ENCODE data around the gene TEX261. TPM values are rescaled to one million over a fixed set of nuclear protein-coding genes. Genes with fewer than 3 reads are reported as not detected.

TEX261 gene
- total RNA-seq, 4 donors from 2014 or later: 34.0 to 54.2 (median 38.7) TPM

DNA sequence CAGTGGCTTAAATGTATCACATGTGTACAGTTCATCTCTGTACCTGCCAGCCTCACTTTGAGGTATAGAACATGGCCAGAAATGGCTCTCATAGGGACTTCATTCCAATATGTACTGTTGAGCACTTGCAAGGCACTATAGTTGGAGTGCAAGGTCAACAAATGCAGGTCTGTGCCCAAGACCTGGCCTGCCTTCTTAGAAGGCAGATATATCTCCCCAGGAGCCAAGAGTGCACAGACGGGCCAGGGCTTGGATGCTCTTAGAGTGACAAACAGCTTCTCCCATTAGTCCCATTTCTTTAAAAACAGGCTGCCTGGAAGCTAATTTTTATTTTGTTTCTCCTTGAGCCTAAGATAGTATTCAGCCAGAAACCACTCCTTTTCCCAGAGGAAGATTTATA is 7.3 kb downstream of the TEX261 start:
- ATAC-seq (no peak), DNase-seq (no peak)
- in situ Hi-C loops (cut with MboI; ENCODE audit: low sequenced_read_pairs in 4 of 4): no loop called here
- TF ChIP-seq POLR2A (IDR thresholded peaks at IDR 0.05) (no peak), CTCF (IDR thresholded peaks at IDR 0.05 in 4 of 5, conservative IDR thresholded peaks at IDR 0.05 in 1 of 5) (no peak)
- intact Hi-C loops (cut with DNase I; ENCODE audit: low total_unique reads): no loop called here
- Histone ChIP-seq H3K27ac (no peak overlapping the region), H3K4me3 (no peak overlapping the region), H3K27me3 (no peaks in the 10 kb centered on the region), H3K4me1 (no peaks in the 10 kb centered on the region), H3K9me3 (no peaks in the 10 kb centered on the region), H3K36me3 (peaks cover 0 to 61% of the 10 kb centered on the region in 2 donors)

DNA sequence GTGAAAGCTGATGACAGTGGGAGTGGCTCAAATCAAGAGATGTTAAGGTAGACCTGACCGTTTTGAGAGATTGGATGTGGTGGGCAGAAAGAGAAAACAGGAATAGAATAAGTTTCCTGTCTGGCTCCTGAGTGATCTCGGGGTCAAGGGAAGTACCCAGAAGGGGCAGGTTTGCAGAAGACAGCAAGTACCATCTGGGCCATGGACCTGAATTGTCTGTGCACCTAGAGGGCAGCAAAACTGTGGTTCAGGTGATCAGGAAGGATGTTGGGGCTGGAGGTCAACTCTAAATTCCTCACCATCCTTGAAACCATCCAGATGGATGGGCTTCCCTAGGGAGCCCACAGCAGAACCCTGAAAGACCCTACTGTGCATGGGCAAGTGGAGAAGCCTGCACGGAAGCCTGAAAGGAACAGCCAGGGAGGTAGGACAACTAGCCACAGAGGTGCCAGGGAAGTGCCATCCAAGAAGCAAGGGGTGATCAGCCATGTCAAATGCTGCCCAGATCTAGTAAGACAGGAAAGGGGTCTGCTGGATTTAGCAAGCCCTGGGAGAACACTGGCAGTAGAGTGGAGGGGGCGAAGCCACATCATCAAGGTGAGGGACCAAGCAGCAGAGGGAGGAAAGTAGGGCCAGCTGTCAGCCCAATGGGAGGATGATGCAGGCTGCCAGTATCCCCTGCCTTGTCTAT is 8.0 kb downstream of the TEX261 start:
- H3K27me3 ChIP-seq: no peaks in the 10 kb centered on the region
- in situ Hi-C loops (cut with MboI; ENCODE audit: low sequenced_read_pairs in 4 of 4) (no loop called here), intact Hi-C loops (cut with DNase I; ENCODE audit: low total_unique reads) (no loop called here)
- H3K4me3 ChIP-seq: no peak overlapping the region
- peaks cover 0 to 55% of the 10 kb centered on the region in 2 donors for H3K36me3 ChIP-seq
- ATAC-seq (no peak), DNase-seq (no peak)
- H3K4me1 ChIP-seq: no peaks in the 10 kb centered on the region
- H3K27ac ChIP-seq: no peak overlapping the region
- no peak for TF ChIP-seq POLR2A (IDR thresholded peaks at IDR 0.05)
- TF ChIP-seq CTCF (IDR thresholded peaks at IDR 0.05 in 4 of 5, conservative IDR thresholded peaks at IDR 0.05 in 1 of 5): no peak
- H3K9me3 ChIP-seq: no peaks in the 10 kb centered on the region

DNA sequence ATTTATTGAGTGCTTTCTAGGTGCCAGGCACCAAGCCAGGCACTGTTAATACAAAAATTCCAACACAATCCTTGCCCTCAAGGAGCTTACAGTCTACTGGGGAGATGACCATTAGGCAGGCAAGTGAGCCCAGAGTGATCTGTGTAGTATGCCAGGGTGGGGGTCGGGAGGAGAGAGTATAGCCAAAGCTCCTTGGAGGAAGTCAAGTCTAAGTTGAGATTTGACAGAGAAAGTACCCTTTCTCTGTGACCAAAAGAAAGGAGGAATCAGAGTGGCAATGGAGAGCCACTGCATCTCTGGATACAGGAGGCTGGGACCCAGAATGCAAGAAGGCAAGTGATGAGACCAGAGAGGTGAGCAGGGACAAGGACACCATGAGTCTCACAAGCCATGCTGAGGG is 8.7 kb downstream of the TEX261 start:
- Histone ChIP-seq H3K27ac (no peak overlapping the region), H3K9me3 (no peaks in the 10 kb centered on the region), H3K27me3 (no peaks in the 10 kb centered on the region), H3K36me3 (peaks cover 0 to 49% of the 10 kb centered on the region in 2 donors), H3K4me1 (no peaks in the 10 kb centered on the region), H3K4me3 (no peak overlapping the region)
- in situ Hi-C loops (cut with MboI; ENCODE audit: low sequenced_read_pairs in 4 of 4) (no loop called here), intact Hi-C loops (cut with DNase I; ENCODE audit: low total_unique reads) (no loop called here)
- no peak for ATAC-seq
- no peak for DNase-seq
- TF ChIP-seq POLR2A (IDR thresholded peaks at IDR 0.05): no peak
- no peak for TF ChIP-seq CTCF (IDR thresholded peaks at IDR 0.05 in 4 of 5, conservative IDR thresholded peaks at IDR 0.05 in 1 of 5)

- in situ Hi-C loops (cut with MboI; ENCODE audit: low sequenced_read_pairs in 4 of 4) (no loop called here), intact Hi-C loops (cut with DNase I; ENCODE audit: low total_unique reads) (no loop called here)
- TF ChIP-seq POLR2A (IDR thresholded peaks at IDR 0.05): no peak
- TF ChIP-seq CTCF (IDR thresholded peaks at IDR 0.05 in 4 of 5, conservative IDR thresholded peaks at IDR 0.05 in 1 of 5): no peak
- Histone ChIP-seq H3K4me1 (no peaks in the 10 kb centered on the region), H3K27me3 (no peaks in the 10 kb centered on the region), H3K4me3 (no peak overlapping the region), H3K27ac (no peak overlapping the region), H3K36me3 (peaks cover 0 to 43% of the 10 kb centered on the region in 2 donors), H3K9me3 (no peaks in the 10 kb centered on the region)
- no peak for ATAC-seq
- DNase-seq: no peak
Measured at GRCh38 chr2:70985283-70985688, 9.4 kb downstream of the TEX261 start.
